LNCAP (cell line): ENCODE results near the gene CBX1.
A peak's percentile ranks its signal among the peaks of the same experiment; 100 is the strongest.

Experiments
- TF ChIP-seq, protein P1 (sequence below): fragments of 450-650 bp; IDR thresholded peaks from 2 replicates; pipeline ENCODE4 v1.5.1; 2017; ENCODE audit warnings: mild to moderate bottlenecking

CBX1 gene

DNA sequence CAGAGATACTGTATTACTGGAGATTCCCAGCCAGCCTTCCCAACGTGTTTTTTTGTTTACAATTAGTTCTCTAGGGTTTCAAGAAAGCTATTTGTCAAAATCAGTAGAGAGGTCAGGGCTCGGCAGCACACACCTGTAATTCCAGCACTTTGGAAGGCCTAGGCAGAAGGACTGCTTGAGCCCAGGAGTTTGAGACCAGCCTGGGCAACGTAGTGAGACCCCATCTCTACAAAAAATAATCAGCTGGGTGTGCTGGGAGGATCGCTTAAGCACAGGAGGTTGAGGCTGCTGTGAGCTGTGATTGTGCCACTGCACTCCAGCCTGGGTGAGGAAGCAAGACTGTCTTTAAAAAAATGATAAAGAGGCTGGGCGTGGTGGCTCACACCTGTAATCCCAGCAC is 19.4 kb downstream of the CBX1 start:
- TF ChIP-seq, protein P1, sequence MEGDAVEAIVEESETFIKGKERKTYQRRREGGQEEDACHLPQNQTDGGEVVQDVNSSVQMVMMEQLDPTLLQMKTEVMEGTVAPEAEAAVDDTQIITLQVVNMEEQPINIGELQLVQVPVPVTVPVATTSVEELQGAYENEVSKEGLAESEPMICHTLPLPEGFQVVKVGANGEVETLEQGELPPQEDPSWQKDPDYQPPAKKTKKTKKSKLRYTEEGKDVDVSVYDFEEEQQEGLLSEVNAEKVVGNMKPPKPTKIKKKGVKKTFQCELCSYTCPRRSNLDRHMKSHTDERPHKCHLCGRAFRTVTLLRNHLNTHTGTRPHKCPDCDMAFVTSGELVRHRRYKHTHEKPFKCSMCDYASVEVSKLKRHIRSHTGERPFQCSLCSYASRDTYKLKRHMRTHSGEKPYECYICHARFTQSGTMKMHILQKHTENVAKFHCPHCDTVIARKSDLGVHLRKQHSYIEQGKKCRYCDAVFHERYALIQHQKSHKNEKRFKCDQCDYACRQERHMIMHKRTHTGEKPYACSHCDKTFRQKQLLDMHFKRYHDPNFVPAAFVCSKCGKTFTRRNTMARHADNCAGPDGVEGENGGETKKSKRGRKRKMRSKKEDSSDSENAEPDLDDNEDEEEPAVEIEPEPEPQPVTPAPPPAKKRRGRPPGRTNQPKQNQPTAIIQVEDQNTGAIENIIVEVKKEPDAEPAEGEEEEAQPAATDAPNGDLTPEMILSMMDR, result no peak

DNA sequence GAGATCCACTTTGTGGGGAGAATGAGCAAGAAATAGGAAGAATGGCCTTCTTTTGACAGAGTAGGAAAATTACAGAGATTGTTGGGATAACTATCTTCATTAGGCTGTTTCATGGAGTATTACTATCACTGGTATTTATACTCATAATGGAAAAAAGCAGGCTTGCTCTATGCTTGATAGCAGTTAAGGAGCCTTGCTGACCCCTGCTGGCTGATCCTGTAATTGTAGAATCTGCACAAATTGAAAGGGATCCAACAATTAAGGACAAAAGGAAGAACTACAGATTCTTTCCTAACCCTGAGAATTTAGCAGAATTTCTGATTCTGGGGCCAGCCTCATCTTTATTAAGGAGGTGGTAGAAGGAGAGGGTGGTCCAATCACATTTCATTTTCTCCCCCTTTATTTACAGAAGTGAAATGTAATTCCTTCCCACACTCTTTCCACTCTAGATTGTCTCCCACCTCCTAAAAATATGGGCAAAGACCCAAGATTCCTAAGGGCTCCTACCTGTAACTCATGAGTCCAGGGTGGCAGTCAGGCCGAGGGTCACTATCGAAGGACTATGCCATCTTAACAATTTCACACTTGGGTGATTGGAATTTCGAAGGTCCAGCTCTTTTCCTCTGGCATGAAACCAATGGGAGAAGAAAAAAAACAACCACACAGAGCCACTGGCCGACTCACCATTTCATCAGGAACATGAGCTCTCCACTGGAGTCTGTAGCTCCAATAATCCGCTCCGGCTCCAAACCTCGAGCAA is 26.8 kb downstream of the CBX1 start:
- TF ChIP-seq, protein P1, result peak; percentile 82

DNA sequence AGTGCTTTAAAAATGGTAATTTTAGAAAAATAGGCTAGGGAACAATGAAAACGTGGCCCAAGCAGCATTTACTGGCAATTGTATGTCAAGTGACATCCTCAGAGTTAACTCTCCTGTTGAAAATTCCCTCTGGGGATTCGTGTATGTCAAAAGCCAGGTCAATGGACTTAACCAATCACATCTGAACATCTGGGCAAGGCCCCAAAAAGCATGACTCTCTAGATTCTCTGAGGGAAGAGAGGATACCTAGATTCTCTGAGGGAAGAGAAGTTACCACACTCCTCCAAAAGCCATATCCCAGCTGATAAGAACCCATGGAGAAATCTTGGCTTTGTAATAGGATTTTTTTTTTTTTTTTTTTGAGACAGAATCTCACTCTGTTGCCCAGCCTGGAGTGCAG is 29.6 kb downstream of the CBX1 start:
- TF ChIP-seq, protein P1, result no peak

DNA sequence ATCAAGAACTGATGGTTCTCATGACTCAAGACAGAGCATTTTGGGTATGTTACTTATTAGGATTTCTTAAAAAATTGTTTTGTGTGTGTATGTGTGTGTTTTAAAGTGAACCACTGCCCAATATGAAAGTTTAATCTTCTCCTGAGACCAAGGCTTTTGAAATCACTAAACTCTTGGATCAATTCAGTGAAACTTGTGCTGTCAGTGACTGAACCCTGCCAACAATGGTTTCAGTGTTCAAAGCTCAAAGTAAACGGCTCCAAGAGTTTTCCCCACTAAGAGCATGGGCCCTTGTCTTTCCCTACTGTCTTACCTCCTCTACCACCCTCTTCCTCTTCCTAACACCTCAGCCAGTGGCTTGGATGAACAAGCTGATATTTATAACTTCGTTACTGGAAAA is 31.1 kb downstream of the CBX1 start:
- TF ChIP-seq, protein P1, result no peak

DNA sequence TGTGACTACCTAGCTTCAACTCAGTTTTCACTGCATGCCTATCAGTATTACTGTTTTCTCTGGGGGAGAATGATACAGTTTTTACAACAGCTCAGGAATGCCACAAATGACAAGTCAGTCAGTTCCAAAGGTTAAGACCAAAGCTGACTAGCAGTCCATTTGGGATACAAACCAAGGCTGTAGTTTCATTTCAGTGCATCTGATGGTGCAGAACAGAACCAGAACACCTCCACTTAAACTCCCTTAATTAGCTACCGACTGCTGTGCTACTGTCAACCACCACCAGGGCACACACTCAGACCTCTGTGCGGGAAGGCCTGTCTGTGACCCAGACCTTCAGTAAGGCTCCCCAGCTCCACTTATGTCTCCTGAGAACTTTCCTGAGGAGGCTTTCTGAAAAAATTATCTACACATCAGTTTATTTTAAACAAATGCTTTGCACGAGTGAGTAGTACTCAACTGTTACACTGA is 32.8 kb downstream of the CBX1 start:
- TF ChIP-seq, protein P1, result peak; percentile 25; the same call in 1 of the 2 replicates

DNA sequence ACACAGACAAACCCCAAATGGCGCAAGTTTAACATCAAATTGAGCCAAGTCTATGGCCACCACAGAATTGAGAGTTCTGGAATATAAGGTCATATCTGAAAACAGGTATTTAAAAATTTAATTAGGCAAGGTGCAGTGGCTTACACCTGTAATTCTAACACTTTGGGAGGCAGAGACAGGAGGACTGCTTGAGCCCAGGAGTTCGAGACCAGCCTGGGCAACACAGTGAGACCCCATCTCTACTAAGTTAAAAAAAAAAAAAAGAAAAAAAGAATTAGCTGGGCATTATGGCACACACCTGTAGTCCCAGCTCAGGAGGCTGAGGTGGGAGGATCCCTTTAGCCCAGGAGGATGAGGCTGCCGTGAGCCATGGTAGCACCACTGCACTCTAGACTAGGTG is 34.0 kb downstream of the CBX1 start:
- TF ChIP-seq, protein P1, result no peak

DNA sequence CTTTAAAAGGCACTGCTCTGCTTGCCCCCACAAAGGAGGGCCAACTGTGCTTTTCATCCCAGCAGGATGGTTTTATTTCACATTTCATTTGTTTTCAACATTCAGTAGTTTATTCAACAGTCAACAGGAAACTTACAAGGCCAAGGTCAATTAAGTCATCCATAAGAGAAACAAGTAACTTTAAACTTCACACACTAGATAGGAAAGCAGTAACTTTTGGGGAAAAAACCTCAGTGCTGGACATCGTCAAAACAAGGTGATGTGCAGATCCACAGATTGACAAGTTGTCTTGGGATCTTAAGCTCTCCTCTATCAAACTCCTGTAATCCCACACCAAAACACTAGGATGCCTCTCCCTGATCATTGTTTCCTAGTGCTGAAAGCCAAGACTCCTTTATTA is 34.6 kb downstream of the CBX1 start:
- TF ChIP-seq, protein P1, result no peak
